ENCODE measurements around the gene STK32C.
"Not testable (repeated sequence)": the region's sequence is repeated elsewhere in the genome, so short reads cannot be mapped to it uniquely, and the experiment has no call there.

The STK32C gene

GRCh38 chr10:132163826-132164515, 143.8 kb downstream of the STK32C start:
- no peak for DNase-seq

GRCh38 chr10:132163278-132163765, 144.4 kb downstream of the STK32C start:
- DNase-seq: peak; percentile 68

- DNase-seq: no peak
These were observed 145.0 kb downstream of the STK32C start for GRCh38 chr10:132162590-132163277.

- no peak for DNase-seq
These were observed 145.7 kb downstream of the STK32C start for GRCh38 chr10:132162021-132162531.

- DNase-seq: not testable (repeated sequence)
These were observed 146.7 kb downstream of the STK32C start for GRCh38 chr10:132160834-132161622.

- not testable (repeated sequence) for DNase-seq
These were observed 147.5 kb downstream of the STK32C start for GRCh38 chr10:132160231-132160630.

- DNase-seq: not testable (repeated sequence)
These were observed 148.2 kb downstream of the STK32C start for GRCh38 chr10:132159302-132160230.

GRCh38 chr10:132158823-132159222, 148.9 kb downstream of the STK32C start:
- no peak for DNase-seq

- no peak for DNase-seq
These were observed 149.5 kb downstream of the STK32C start for GRCh38 chr10:132158122-132158741.

All from NCI-H1105 (cell line).